BLaER1 treated with 17β-estradiol and CSF1 and Interleukin-3, amounts not matched to agents 10 nM and 100 nM (cell line): ENCODE data around the gene PRR23E.

Source experiments
- H3K27ac ChIP-seq, 11 experiments: shearing (Covaris generic); formaldehyde crosslinking; 2 replicates each; pipeline ENCODE4 v1.8.1; 2022
- H3K27me3 ChIP-seq, 11 experiments: shearing (Covaris generic); formaldehyde crosslinking; 2 replicates each; pipeline ENCODE4 v1.8.1; 2022
- H3K36me3 ChIP-seq, 11 experiments: shearing (Covaris generic); formaldehyde crosslinking; 2 replicates each; pipeline ENCODE4 v1.8.1; 2022
- H3K4me1 ChIP-seq, 10 experiments: shearing (Covaris generic); formaldehyde crosslinking; 2 replicates each; pipeline ENCODE4 v1.8.1; 2022
- H3K4me2 ChIP-seq, 11 experiments: shearing (Covaris generic); formaldehyde crosslinking; 2 replicates each; pipeline ENCODE4 v1.8.1; 2022
- H3K4me3 ChIP-seq, 10 experiments: shearing (Covaris generic); formaldehyde crosslinking; 2 replicates each; pipeline ENCODE4 v1.8.1; 2022
- H3K9ac ChIP-seq, 11 experiments: shearing (Covaris generic); formaldehyde crosslinking; 2 replicates each; pipeline ENCODE4 v1.8.1; 2022
- H3K9me3 ChIP-seq, 11 experiments: shearing (Covaris generic); formaldehyde crosslinking; replicated peaks in 1 of 11; 2 replicates each; pipeline ENCODE4 v1.8.1; 2022
- H4K20me1 ChIP-seq, 11 experiments: shearing (Covaris generic); formaldehyde crosslinking; 2 replicates each; pipeline ENCODE4 v1.8.1; 2022
- Cebpa-rat ChIP-seq, 11 experiments: shearing (Covaris generic); IDR thresholded peaks; 2 replicates each; pipeline ENCODE4 v1.8.1; 2022

The PRR23E gene

DNA sequence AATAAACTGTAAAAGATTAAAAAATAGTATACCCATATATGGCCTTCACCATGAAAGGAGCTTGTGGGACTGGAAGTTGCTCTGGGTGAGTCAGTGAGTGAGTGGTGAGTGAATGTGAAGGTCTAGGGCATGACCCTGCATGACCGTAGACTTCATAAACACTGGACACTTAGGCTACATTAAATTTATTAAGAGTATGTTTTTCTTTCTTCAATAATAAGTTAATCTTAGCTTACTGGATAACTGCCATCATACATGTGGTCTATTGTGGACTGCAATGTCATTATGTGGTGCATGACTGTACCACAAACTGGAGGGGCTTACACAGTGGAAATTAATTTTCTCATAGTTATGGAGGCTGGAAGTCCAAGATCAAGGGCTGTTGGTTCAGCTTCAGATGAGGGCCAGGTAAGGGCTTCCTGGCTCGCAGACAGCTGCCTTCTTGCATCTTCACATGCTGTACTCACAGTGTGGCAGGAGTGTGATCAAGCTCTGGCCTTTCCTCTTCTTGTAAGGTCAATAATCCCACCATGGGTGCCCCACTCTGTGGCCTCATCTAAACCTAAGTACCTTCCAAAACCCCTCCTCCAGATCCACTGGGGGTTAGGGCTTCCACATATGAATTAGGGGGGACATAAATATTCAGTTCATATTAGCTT, 40.8 kb upstream of the PRR23E start:
- no peak for TF ChIP-seq Cebpa-rat (IDR thresholded peaks at IDR 0.05)
- H3K4me3 ChIP-seq: no peak overlapping the region

DNA sequence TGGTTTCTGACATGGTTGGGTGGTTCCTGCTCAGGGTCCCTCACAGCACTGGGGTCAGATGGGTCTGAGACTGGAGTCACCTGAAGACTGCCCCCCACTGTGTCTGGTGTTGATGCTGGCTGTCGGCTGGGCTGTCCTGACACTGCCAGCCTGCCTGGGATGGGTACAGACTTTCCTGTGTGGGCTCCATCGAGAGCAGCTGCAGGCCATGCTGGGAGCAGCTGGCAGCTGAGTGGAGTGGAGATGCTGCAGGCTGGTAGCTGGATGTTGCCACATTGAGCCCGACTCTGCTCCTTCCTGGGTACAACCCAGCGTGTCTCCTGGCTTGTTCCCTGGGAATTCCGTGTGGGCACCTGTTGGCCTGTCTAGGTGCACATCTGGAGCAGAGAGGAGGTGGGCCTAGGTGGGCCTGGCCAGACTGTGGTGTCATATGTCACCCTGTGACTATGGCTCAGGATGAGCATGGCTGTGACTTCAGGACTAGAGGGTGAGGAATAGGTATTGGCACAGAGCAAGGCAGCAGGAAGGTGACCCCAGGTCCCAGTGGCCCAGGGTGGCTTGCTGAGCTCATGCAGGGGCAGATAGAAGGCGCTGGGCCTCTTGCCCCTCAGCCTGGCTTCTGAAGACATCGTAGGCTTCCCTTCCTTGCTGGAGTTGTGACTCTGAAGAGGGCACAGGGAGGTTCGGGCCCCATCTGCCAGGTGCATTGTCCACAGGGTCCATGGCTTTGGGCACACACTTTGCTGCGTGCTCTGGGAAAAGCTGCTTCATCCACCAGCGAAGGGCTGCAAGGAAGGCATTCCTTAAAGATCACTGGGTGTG, 40.0 kb upstream of the PRR23E start:
- Histone ChIP-seq H3K36me3 (no peaks in the 10 kb centered on the region), H3K9ac (no peak overlapping the region), H4K20me1 (peaks cover 0 to 11% (median 0%) of the 10 kb centered on the region in 11 experiments; a peak in 1 of 22 replicates), H3K27ac (no peak overlapping the region), H3K4me1 (no peaks in the 10 kb centered on the region), H3K4me3 (no peak overlapping the region), H3K27me3 (peaks cover 0 to 4% (median 0%) of the 10 kb centered on the region in 11 experiments; a peak in 1 of 22 replicates), H3K9me3 (peaks cover 0 to 8% (median 0%) of the 10 kb centered on the region in 11 experiments; a peak in 3 of 22 replicates), H3K4me2 (no peak overlapping the region)
- no peak for TF ChIP-seq Cebpa-rat (IDR thresholded peaks at IDR 0.05)

More for the DNA sequence above, 40.8 kb upstream of the PRR23E start:
- H3K9me3 ChIP-seq: peaks cover 0 to 8% (median 0%) of the 10 kb centered on the region in 11 experiments; a peak in 3 of 22 replicates
- H3K27ac ChIP-seq: no peak overlapping the region
- H3K27me3 ChIP-seq: peaks cover 0 to 4% (median 0%) of the 10 kb centered on the region in 11 experiments; a peak in 1 of 22 replicates
- no peaks in the 10 kb centered on the region for H3K4me1 ChIP-seq
- H3K9ac ChIP-seq: no peak overlapping the region
- peaks cover 0 to 11% (median 0%) of the 10 kb centered on the region in 11 experiments; a peak in 1 of 22 replicates for H4K20me1 ChIP-seq
- no peaks in the 10 kb centered on the region for H3K36me3 ChIP-seq
- H3K4me2 ChIP-seq: no peak overlapping the region

DNA sequence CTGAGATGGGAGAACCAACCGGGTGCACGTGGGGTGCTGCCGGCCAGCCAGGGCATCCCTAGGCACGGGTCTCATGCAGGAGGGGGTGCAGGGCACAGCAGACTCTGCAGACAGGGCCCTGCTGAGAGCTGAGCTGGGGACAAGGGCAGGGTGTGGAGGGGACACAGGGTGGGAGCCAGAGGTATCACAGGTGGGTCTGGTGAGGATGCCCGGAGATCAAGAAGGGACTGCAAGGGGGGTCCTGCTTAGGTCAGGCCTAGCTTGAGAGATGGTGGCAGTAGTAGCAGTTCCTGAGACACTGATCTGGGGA, 39.5 kb upstream of the PRR23E start:
- Histone ChIP-seq H3K9me3 (peaks cover 0 to 8% (median 0%) of the 10 kb centered on the region in 11 experiments; a peak in 3 of 22 replicates), H3K27me3 (peaks cover 0 to 4% (median 0%) of the 10 kb centered on the region in 11 experiments; a peak in 1 of 22 replicates), H3K9ac (no peak overlapping the region), H3K4me1 (no peaks in the 10 kb centered on the region), H4K20me1 (peaks cover 0 to 14% (median 0%) of the 10 kb centered on the region in 11 experiments; a peak in 2 of 22 replicates), H3K27ac (no peak overlapping the region), H3K36me3 (no peaks in the 10 kb centered on the region), H3K4me3 (no peak overlapping the region), H3K4me2 (no peak overlapping the region)
- TF ChIP-seq Cebpa-rat (IDR thresholded peaks at IDR 0.05): no peak

DNA sequence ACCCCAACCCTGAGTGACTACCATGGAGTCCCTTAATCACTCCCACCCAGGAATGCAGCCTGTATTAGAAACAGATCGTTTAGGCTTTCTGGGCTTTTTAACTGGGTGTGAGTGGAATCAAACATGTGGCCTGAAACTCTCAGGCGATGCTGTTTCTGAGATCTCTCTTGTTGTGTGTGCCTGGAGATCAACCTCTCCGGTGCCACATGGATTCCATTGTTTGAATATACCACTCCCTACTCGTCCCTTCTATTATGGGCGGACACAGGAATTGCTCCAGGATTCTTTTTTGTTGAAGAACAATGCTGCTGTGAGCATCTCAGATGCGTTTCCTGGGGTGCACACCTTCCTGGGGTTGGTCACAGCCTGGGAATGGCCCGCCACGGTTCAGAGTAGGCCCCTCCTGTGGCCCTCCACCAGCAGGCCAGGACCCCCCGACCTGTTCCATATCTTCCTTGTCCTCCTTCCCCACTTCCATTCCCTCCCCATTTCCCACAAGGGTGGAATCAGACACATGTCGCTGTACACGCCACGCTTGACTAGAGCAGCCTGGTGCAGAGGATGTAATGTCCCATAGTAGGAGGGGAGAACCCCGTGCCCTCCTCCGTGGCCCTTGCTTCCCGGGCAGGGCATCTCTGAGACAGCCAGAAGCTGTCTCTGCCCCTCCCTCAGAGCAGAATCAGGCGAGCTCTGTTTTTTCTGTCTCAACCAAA, 36.4 kb upstream of the PRR23E start:
- Histone ChIP-seq H3K36me3 (no peaks in the 10 kb centered on the region), H4K20me1 (peaks cover 0 to 31% (median 0%) of the 10 kb centered on the region in 11 experiments; a peak in 5 of 22 replicates), H3K27me3 (peaks cover 0 to 4% (median 0%) of the 10 kb centered on the region in 11 experiments; a peak in 1 of 22 replicates), H3K4me1 (no peaks in the 10 kb centered on the region), H3K9ac (no peak overlapping the region), H3K9me3 (peaks cover 0 to 8% (median 0%) of the 10 kb centered on the region in 11 experiments; a peak in 3 of 22 replicates), H3K4me3 (no peak overlapping the region), H3K27ac (no peak overlapping the region), H3K4me2 (no peak overlapping the region)
- TF ChIP-seq Cebpa-rat (IDR thresholded peaks at IDR 0.05): no peak

DNA sequence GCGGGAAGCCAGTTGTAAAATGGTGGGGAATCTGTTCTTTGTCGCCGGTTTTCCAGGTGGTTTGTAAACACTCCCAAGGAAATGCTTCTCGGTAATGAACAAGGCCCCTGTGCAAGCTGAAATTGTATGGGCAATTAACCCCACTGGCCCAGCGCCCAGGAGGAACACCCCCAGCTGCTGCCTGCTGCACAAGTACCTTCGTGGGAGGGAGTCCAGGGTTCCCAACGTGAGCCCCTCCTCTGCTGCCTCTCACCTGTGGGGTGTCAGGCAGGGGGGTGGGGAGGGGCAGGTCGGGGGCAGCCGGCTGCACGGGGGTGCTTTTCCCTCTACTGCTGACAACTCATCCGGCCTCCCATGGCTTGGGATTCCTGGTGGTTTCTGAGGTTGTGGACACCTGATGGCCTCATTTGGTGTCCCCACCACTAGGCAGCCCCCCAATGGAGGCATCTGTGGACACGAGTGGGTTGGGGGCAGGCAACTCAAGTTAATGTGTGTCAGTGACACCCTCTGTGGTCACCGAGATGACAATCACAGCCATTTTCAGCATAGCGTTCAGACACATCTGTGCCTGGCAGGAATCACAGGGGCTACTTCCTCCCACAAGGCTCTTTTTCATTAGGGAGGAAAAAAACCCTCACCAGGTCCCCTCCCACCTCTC, 35.6 kb upstream of the PRR23E start:
- H3K4me2 ChIP-seq: no peak overlapping the region
- no peaks in the 10 kb centered on the region for H3K4me1 ChIP-seq
- no peak overlapping the region for H3K27ac ChIP-seq
- H4K20me1 ChIP-seq: peaks cover 0 to 31% (median 0%) of the 10 kb centered on the region in 11 experiments; a peak in 5 of 22 replicates
- H3K27me3 ChIP-seq: peaks cover 0 to 4% (median 0%) of the 10 kb centered on the region in 11 experiments; a peak in 1 of 22 replicates
- H3K36me3 ChIP-seq: no peaks in the 10 kb centered on the region
- no peak overlapping the region for H3K9ac ChIP-seq
- no peak overlapping the region for H3K4me3 ChIP-seq
- H3K9me3 ChIP-seq: peaks cover 0 to 8% (median 0%) of the 10 kb centered on the region in 11 experiments; a peak in 3 of 22 replicates
- no peak for TF ChIP-seq Cebpa-rat (IDR thresholded peaks at IDR 0.05)

DNA sequence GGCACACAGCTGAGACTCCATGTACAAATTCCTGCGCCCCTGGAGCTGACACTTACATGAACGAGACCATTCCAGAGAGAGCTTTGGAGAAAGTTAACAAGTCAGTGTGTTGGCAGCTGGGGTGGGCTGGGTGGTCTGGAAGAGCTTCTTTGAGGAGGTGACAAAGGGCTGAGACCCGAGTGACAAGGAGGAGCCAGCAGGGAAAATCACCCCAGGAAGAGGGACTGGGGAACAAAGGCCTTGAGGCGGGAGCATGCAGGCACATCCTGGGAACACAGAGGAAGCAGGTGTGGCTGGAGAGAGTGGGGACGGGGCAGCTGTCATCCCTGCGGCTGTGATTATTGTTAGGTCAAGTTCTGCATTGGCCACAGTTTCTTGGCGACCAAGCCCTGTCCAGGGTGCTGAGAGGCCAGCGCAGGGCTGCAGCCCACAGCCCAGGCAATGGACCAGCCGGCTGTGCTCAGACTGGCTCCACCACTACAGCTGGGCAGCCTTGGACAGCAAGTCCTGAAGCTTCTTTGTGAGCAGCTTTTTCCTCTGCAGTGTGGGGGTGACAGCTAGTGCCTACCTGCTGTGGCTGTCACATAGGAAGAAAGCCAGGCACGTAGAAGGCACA, 34.2 kb upstream of the PRR23E start:
- Histone ChIP-seq H3K36me3 (no peaks in the 10 kb centered on the region), H3K4me1 (no peaks in the 10 kb centered on the region), H3K27ac (no peak overlapping the region), H3K27me3 (peaks cover 0 to 4% (median 0%) of the 10 kb centered on the region in 11 experiments; a peak in 1 of 22 replicates), H3K4me2 (no peak overlapping the region), H3K4me3 (no peak overlapping the region), H3K9ac (no peak overlapping the region), H3K9me3 (peaks cover 0 to 8% (median 0%) of the 10 kb centered on the region in 11 experiments; a peak in 3 of 22 replicates), H4K20me1 (peaks cover 0 to 31% (median 0%) of the 10 kb centered on the region in 11 experiments; a peak in 6 of 22 replicates)
- no peak for TF ChIP-seq Cebpa-rat (IDR thresholded peaks at IDR 0.05)

DNA sequence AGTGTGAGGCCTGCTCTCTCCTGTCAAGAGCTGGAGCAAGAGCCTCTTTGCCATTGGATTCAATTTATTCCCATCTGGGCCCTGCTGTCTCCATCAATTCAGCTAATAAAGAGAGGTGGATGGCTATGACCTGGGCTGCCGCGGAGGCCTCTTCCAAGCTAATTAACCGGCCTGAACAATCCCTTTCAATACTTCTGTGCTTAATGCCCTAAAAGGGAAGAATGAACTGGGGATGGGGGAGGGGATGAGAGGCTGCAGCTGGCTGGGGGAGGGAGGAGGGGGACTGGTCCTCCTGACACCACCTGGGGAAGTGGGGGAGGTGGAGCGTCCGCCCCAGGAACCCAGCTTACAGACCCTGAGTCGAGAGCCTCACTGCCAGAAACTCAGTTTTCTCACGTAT, 33.4 kb upstream of the PRR23E start:
- peaks cover 0 to 36% (median 0%) of the 10 kb centered on the region in 11 experiments; a peak in 6 of 22 replicates for H4K20me1 ChIP-seq
- H3K27me3 ChIP-seq: peaks cover 0 to 4% (median 0%) of the 10 kb centered on the region in 11 experiments; a peak in 1 of 22 replicates
- TF ChIP-seq Cebpa-rat (IDR thresholded peaks at IDR 0.05): no peak
- peaks cover 0 to 7% (median 0%) of the 10 kb centered on the region in 11 experiments; a peak in 2 of 22 replicates for H3K9me3 ChIP-seq
- H3K4me2 ChIP-seq: no peak overlapping the region
- no peak overlapping the region for H3K27ac ChIP-seq
- no peaks in the 10 kb centered on the region for H3K36me3 ChIP-seq
- H3K4me3 ChIP-seq: no peak overlapping the region
- no peaks in the 10 kb centered on the region for H3K4me1 ChIP-seq
- H3K9ac ChIP-seq: no peak overlapping the region

DNA sequence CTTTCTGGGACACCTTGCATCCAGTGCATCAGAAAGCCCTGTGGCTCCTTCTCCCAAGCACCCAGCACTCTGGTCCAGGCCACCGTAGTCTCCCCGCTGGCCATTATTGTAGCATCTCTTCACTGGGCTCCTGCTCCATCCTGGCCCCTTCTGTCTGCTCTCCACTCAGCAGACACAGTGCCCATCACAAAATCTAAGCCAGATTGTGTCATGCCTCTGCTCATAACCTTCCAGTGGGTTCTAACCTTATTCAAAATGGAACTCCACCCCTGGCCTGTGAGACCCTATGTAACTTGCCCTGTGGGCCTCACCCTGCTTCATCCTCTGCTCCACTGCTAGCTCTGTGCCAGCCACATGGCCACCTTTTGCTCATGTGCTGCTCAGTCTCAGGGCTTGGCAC, 31.7 kb upstream of the PRR23E start:
- H3K4me1 ChIP-seq: no peaks in the 10 kb centered on the region
- H3K27me3 ChIP-seq: peaks cover 0 to 4% (median 0%) of the 10 kb centered on the region in 11 experiments; a peak in 1 of 22 replicates
- no peak overlapping the region for H3K4me3 ChIP-seq
- no peak overlapping the region for H3K4me2 ChIP-seq
- no peak for TF ChIP-seq Cebpa-rat (IDR thresholded peaks at IDR 0.05)
- no peak overlapping the region for H3K27ac ChIP-seq
- no peak overlapping the region for H3K9ac ChIP-seq
- no peaks in the 10 kb centered on the region for H3K9me3 ChIP-seq
- no peaks in the 10 kb centered on the region for H3K36me3 ChIP-seq
- peaks cover 0 to 37% (median 0%) of the 10 kb centered on the region in 11 experiments; a peak in 6 of 22 replicates for H4K20me1 ChIP-seq
